IPS DF 4.7 (cell line): ENCODE measurements around the gene CMIP.

ENCODE experiments used
- DNase-seq: peaks from one replicate; pipeline ENCODE4 v3.0.0-alpha.2; 2013; ENCODE audit warnings: low spot score; ENCODE audit errors: extremely low read depth

Gene CMIP

GRCh38 chr16:81477697-81478693, 33.4 kb downstream of the CMIP start:
- DNase-seq, result no peak

GRCh38 chr16:81478876-81479511, 34.4 kb downstream of the CMIP start:
- DNase-seq, result no peak

GRCh38 chr16:81480606-81481206, 36.1 kb downstream of the CMIP start:
- DNase-seq, result no peak

GRCh38 chr16:81481207-81481821, 36.7 kb downstream of the CMIP start:
- no peak for DNase-seq

- DNase-seq, result no peak
These were observed 37.9 kb downstream of the CMIP start for GRCh38 chr16:81482329-81483063.

- DNase-seq, result no peak
These were observed 38.7 kb downstream of the CMIP start for GRCh38 chr16:81483064-81483969.

GRCh38 chr16:81483970-81484595, 39.5 kb downstream of the CMIP start:
- no peak for DNase-seq

GRCh38 chr16:81484908-81485624, 40.5 kb downstream of the CMIP start:
- DNase-seq, result no peak

GRCh38 chr16:81485824-81486539, 41.4 kb downstream of the CMIP start:
- DNase-seq, result no peak

GRCh38 chr16:81486540-81487061, 42.0 kb downstream of the CMIP start:
- DNase-seq, result no peak

GRCh38 chr16:81487301-81487720, 42.7 kb downstream of the CMIP start:
- no peak for DNase-seq

- DNase-seq, result no peak
These were observed 44.2 kb downstream of the CMIP start for GRCh38 chr16:81488687-81489411.

GRCh38 chr16:81489547-81490267, 45.1 kb downstream of the CMIP start:
- no peak for DNase-seq

- DNase-seq, result no peak
These were observed 47.1 kb downstream of the CMIP start for GRCh38 chr16:81491541-81492188.

GRCh38 chr16:81492311-81492761, 47.7 kb downstream of the CMIP start:
- DNase-seq, result no peak
